ENCODE data around the gene ARAP2.

DNA sequence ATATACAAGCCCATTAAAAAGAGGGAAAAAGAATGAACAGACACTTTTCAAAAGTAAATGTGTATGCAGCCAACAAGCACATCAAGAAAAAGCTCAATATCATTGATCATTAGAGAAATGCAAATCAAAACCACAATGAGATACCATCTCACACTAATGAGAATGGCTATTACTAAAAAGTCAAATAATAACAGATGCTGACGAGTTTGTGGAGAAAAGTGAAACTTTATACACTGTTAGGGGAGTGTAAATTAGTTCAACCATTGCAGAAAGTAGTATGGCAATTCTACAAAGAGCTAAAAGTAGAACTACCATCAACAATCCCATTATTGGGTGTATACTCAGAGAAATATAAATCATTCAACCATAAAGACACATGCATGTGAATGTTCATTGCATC is 203.0 kb downstream of the ARAP2 start:
- TF ChIP-seq CTCF (IDR thresholded peaks at IDR 0.05), result no peak
- TF ChIP-seq POLR2A (IDR thresholded peaks at IDR 0.05), result no peak
